PFSK-1 (cell line): Measurements from ENCODE around the gene RBSN.

ENCODE experiments used
- FOXP2 ChIP-seq: optimal IDR thresholded peaks from 2 replicates; pipeline ENCODE3; 2011; ENCODE audit warnings: borderline replicate concordance, control low read depth, inconsistent platforms; ENCODE audit not compliant: insufficient read depth; ENCODE audit errors: extremely low read length, extremely low read depth
- TAF1 ChIP-seq: IDR thresholded peaks from 2 replicates; pipeline ENCODE4 v1.6.1; 2012; ENCODE audit warnings: low read length, control low read depth, borderline replicate concordance; ENCODE audit not compliant: insufficient read depth

DNA sequence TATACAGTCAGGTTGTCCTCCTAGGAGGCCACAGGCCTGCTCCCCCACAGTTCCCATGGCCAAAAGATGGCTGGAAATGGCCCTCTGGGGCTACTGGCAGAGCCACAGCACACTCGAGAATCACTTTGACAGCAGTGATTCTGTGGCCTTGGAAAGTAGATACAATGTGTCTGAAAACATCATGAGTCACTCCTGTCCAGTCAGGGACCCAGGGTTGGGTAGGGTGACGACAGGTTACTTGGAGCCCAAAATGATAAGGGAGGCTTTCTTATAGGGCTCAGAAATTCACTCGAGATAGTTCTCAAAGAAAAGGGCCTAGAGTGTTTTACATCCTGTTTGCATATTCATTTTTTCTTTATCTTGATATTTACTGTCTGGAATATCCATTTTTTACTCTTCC is 58.1 kb downstream of the RBSN start:
- TF ChIP-seq FOXP2 (no peak), TAF1 (no peak)
